DMS53 treated with DMSO at 0.1 percent for 48 hours (cell line): ENCODE data around the gene FGF11.
"Not testable (repeated sequence)": the region's sequence is repeated elsewhere in the genome, so short reads cannot be mapped to it uniquely, and the experiment has no call there.

Experiments
- DNase-seq: peaks from one replicate; lab custom pipeline; 2025; ENCODE audit not compliant: unreplicated experiment; lab: John Stamatoyannopoulos, UW

FGF11 gene

DNA sequence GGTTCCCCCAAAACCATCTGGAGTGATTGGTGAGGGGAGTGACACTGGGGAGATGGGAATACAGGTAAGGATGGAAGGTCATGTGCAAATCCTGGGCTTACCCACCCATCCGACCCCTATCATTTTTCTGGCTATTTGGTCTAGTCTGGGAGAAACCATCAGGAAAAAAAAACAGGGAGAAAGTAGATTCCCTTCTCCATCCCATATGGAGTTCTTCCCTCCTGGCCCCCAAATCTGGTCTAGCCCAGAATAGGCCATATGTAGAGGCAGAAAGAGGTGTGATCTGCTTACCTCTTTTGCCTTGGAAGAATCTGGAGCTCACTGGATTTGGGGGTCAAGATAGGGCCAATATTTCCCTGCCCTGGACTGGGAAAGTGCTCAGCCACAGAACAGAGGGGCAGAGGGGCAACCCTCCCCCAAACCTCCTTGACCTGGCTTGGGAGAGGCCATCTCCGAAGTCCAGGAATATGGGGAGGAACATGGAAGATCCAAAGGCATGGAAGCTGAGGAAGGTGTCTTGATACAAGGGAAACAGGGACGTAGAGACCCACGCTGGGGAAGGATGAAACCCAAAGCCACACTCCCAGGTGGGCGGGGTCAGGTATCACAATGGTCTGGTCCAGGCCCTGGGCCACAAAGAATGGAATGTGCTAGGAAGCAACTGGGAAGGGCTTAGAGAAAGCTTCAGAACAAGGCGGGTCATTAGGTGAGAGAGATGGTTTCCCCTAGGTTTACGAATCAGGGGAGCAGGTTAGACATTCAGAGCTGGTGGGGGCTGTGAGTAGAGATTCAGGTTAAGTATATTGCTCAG is 21.7 kb downstream of the FGF11 start:
- DNase-seq: no peak

DNA sequence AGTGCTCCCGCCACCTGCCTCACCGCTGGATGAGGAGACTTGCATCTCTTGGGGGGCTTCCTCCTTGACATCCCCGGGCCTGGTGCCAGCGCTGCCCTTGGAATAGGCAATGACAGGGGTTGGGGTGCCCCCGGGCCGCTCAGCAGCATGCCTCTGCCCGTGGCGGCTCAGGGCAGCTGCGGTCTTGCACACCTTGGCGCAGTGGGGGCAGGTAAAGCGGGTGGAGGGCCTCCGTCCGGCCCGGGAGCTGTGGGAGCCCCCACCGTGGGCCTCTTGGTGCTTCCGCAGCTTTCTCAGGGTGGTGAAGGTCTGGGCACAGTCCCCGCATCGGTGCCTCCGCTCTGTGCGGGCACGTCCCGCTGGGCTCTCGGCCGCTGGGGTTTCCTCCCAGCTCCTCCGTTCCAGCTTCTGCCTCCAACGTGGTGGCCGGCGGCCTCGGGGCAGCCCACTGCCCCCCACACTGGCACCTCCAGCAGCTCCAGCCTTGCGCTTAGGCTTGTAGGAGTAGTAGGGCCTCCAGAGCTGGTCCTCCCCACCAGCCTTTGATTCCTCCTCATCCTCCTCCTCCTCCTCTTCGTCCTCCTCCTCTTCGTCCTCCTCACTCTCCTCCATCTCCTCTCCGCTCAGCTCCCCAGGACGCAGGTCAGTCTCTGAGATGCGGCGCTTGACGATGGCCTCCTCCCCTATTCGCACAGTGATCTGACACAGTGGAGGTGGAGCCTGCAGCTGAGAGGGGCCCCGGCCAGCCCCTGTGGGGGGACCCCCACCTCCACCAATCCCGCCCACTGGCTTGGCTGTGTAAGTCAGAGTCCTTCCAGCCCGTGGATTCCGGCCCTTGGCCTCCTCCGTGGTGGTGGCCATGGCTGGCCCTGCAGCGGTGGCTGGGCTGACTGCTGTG is 23.4 kb downstream of the FGF11 start:
- no peak for DNase-seq

DNA sequence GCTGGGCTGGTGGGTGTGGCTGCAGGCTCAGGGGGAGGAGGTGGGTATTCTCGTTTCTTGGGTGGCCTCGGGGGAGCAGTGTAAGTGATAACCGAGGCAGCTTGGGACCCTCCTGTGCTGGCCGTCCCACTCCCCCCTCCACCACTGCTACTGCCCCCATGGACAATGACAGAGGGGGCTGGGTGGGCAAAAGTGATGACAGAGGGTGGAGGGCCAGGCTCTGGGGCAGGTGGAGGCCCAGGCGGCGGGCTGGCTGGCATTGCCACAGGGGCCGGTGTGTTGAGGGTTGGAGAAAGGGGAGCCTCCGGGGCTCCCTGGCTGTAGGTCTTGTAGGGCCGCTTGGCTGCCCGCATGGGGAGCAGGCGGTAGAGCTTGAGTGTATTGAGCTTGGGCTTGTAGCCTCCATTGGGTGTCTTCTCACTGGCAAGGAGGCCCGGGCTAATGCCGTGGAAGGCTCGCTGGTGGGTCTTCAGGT is 24.1 kb downstream of the FGF11 start:
- DNase-seq: no peak

DNA sequence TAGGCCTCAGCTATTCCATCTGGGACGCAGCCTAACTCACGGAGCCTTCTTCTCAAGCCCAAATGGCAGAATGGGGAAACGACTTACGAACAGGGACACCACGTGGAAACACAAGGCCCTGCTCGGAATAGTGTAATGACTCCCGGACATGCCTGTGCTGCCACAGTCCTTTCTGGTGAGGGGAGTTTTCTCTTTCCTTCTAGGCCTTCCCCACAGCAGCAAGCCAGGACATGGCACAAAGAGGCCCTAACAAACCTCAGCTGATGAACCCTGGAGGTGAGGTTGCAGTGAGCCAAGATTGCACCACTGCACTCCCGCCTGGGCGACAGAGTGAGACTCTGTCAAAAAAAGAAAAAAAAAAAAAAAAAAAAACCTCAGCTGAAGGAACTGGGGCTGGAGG is 24.8 kb downstream of the FGF11 start:
- DNase-seq: no peak

DNA sequence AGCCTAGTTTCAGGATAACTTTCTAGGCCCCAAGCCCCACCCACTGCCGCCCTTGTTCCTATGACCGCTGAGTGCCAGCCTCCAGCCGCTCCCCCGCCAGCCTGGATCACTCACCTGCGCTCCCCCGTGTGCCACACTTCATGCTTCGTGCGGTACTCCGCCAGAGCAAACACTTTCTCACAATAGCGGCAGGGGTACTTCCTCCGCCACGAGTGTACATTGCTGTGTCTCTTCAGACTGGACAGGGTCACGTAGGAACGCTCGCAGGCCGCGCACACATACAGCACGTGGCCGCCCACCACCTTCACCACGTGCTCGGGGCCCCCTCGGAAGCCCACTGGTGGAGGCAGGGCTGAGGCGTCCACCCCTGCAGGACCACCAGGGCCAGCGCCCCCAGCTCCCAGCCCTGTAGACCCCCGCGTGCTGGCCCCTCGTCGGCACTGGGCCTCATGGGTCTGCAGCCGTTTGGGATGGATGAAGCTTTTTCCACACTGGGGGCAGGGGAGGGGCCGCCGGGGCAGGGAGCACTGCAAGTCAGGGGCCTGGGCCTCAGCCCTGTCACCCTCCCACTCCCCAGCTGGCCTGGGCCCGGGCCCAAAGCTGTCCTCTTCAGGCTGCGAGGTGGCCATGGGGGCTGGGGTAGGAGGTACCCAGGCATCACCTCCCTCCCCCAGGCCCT is 26.4 kb downstream of the FGF11 start:
- no peak for DNase-seq

DNA sequence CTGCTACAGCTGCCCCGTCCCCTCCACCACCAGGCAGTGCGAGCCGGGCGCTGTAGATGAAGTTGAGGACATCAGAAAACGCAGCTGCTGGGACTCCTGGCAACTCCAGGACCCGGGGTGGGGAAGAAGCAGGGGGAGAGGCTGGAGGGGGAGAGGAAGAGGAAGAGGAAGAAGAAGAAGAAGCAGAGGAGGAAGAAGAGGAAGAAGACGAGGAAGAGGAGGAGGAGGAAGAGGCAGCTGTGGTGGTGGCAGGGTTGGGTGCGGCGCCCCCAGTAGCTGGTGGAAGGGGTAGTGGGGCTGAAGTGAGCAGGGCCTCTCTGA is 27.0 kb downstream of the FGF11 start:
- no peak for DNase-seq

DNA sequence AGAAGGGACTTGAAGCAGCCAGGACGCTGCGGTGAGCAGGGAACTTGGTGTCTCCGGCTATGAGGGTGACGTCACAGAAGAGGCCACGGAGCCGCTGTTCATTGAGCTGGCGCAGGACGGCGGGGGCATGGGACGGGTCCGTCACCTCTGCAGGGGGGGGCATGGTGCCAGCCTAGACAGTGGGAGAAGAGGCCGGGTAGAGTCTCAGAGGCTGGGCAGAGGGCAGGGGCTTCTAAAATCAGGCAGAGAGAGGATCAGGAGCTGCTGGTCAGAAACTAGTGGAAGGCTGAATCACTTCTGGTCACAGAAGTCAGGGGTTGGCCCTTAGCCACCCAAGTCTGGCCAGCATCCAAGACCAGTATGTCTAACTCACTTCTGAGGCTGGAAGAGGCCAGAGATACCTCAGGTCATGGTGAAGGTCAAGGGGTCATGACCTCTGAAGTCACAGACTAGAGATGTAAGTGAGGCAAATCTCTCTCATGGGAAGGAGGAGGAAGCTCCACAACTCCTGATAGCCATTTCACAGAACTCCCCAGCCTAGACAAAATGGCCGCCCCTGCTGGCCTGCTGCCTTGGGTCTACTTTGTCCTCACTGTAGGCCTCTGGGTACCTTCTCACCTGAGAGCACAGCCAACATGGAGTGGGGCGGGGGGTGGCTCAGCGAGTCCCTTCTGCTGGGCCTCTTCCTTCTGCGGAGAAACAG is 27.5 kb downstream of the FGF11 start:
- DNase-seq: no peak

DNA sequence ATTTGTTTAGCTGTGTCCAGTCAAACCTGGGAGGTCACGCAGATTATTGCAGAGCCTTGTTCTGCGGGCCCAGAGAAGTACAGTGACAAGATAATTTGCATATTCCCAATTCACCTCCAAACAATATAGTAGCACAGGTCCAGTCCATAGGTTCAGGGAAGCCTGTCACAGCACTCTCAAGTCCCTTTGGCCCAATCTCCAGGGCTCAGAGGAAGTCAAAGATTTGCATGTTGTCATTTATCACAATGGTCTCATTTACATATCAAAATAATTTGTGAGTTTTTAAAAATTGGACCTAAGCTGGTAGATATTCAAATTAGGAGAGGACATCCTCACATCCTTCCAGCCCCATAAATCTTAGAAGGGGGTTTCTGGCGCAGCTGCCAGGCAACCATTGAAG is 28.2 kb downstream of the FGF11 start:
- no peak for DNase-seq

DNA sequence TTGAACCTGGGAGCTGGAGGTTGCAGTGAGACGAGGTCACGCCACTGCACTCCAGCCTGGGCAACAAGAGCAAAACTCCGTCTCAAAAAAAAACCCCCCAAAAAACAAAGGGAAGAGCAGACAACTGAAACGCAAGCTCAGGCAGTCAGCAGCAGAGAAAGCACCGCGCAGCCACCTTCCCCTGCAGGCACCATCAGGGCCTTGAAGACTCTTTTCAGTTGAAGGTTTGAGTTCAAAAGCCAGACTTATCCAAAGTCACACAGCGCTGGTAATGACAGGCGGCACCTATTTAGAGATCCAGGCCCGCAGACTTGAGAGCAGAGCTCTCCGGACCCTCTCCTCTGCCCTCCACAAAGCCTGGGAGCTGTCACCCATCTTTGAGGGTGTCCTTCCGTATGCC is 29.0 kb downstream of the FGF11 start:
- no peak for DNase-seq

DNA sequence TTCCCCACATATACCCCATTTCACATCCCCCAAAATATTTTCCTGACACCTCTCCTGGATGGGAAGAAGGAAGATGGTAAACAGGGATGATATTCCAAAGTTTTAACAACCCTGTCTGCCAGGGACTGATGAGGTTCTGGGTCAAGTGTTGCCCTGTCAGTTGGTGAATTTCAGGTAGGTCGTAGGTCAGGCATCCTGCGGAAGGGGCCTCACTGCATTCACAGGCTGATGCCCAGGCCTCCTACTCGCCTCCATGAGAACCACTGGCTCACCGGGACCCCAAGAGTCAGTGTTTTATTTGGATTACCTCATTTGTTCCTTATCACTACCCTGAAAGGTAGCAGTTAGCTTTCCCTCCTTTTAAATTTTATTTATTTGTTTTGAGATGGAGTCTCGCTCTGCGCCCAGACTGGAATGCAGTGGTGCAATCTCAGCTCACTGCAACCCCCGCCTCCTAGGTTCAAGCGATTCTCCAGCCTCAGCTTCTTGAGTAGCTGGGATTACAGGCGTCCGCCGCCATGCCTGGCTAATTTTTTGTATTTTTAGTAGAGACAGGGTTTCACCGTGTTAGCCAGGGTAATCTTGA is 29.6 kb downstream of the FGF11 start:
- no peak for DNase-seq

DNA sequence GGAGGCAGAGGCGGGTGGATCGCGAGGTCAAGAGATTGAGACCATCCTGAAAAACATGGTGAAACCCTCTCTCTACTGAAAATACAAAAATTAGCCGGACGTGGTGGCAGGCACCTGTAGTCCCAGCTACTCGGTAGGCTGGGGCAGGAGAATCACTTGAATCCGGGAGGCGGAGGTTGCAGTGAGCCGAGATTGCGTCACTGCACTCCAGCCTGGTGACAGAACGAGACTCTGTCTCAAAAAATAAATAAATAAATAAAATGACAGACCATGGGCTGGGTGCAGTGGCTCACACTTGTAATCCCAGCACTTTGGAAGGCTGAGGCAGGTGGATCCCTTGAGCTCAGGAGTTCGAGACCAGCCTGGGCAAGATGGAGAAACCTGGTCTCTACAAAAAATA is 30.5 kb downstream of the FGF11 start:
- not testable (repeated sequence) for DNase-seq

DNA sequence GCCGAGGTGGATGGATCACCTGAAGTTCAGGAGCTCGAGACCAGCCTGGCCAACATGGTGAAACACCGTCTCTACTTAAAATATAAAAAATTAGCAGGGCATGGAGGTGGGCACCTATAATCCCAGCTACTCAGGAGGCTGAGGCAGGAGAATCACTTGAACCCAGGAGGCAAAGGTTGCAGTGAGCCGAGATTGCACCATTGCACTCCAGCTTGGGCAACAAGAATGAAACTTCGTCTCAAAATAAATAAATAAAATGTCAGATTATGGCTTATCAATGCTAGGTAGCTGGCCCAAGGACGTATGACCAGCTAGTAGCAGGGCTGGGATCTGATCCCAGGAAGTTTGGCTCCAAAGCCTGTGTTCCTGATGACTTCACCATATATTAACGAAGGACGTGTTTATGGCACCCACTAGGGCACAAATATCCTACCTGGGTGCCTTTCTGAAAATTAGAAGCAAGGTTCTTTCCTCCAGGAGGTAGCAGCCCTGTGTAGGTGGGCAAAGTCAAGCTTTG is 31.2 kb downstream of the FGF11 start:
- not testable (repeated sequence) for DNase-seq

DNA sequence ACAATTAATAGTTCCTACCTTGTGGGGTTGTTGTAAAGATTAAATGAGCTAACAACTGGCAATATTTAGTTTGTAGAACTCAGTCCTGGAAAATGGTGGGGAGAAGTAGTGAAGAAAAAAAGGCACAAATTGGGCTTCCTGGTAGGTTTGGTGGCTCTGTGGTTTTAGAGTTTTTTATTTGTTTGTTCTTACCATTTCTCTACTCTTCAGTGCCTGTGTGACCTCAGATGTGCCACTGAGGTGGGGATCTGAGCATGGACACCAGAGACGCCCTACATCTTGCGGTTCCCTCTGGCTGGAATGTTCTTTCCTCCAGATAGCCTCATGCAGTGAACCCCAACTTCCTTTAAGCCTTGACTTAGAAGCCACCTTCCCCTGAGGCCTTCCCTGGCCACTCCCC is 32.4 kb downstream of the FGF11 start:
- DNase-seq: no peak

DNA sequence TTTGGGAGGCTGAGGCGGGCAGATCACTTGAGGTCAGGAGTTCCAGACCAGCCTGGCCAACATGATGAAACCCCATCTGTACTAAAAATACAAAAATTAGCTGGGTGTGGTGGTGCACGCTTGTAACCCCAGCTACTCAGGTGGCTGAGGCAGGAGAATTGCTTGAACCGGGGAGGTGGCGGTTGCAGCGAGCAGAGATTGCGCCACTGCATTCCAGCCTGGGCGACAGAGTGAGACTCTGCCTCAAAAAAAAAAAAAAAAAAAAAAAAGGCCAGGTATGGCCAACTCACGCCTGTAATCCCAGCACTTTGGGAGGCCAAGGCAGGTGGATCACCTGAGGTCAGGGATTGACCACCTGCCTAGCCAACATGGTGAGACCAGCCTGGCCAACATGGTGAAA is 35.5 kb downstream of the FGF11 start:
- not testable (repeated sequence) for DNase-seq

DNA sequence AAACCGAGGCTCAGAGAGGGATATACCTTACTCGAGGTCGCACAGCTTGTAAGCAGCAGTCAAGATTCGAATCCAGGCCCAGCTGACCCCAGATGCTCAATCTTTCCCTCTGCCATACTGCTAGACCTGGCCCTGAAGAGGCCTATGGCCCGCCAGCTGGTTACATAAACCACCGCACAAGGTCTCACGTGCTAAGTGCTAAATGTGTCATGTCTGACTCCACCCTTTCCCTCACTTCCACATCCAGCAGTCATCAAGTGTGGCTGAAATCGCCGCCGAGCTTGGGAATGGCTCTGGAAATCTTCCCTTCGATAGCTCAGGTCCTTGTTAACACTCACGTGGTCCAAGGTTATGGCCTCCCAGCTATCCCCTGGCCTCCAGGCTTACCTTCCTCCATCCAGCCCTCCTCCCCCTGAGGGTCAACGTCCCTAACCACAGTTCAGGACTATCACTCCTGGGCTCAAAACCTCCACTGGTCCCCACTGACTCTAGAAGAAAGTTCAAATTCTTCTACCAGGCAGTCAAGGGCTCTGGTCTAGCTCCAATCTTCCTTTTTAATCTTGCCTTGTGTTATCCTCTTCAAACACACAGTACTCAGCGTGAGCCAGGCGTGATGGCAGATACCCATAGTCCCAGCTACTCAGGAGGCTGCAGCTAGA is 36.6 kb downstream of the FGF11 start:
- DNase-seq: no peak

DNA sequence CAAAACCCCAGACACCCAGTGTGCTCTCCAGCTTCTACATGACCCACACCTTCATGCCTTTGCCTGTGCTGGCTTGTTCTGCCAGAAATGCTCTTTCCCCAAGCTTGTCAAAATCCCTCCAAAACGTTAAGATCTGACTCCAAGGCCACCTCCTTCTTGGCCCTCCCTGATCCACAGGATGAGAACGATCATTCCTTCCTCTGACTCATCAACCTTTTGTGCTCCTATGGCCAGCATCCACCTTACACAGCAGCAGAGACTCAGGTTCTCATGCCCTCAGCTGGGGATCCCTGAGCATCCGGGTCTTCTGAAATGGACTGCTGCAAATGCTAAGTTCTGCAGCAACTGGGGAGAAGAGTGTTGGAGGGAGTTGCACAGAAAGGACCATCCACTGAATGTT is 37.2 kb downstream of the FGF11 start:
- no peak for DNase-seq

DNA sequence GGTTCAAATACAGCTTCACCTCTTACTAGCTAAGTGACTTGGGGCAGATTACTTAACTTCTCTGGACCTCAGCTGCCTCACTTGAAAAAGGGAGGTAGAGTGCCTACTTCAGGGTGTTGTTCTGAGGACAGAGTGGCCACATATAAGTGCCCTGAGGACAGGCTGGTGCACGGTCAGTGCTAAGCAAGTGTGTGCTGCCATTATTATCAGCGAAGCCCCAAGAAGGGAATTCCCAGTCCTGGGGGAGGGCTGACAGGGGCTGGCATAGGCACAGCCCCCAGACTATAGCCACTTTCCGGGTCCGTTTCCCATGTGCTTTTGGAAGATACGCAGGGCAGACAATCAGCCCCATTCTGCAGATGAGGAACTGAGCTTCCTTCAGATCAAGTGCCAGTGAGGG is 37.6 kb downstream of the FGF11 start:
- no peak for DNase-seq

DNA sequence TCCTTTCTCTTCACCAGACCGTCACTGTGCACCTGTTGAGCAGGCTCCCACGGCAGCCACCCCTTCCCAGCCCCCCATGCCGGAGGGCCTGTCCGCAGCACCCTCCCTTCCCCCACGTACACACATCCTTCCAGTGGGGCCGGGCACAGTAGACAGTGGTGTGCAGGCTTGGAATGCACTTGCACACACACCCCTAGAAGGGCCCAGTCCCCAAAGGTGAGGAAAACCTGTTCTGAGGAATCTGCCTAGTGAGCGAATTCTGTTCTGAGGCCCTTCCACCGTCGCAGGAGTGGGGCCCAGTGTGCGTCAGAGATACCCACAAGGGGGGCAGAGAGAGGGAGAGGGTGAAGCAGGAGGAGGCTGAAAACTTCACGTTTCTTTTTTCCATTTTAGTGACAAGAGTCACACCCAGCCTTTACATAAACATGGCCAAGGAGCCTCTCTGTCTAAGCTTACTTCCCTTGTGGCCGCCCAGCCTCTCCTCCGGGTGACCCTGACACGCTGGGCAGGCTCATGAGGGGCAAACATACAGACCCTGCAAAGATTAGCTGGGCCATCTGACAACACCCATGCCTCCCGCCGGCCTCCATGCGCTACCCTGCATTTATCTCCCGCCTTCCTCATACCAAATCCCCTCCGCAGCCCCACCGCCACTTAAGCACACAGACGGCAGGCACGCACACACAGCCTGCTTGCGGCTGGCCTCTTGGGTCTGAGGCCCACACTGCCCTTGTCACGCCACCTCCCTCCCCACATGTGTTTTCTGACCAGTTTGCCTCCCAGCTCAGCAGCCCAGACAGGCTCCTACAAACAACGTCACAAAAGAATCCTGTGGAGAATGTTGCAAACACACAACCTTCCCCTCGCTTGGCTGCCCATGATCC is 38.3 kb downstream of the FGF11 start:
- no peak for DNase-seq
